H1 (cell line): ENCODE measurements around the gene PPP1R2B. TPM values are rescaled to one million over a fixed set of nuclear protein-coding genes. Genes with fewer than 3 reads are reported as not detected.

Experiments used
- CTCF ChIA-PET: fragments of 300-600 bp; sonication (Branson Sonifier 250); formaldehyde crosslinking; loops from one replicate; lab custom pipeline; 2021; ENCODE audit not compliant: partially characterized antibody; lab: Charles Lee
- POLR2A ChIA-PET: fragments of 300-600 bp; sonication (Branson Sonifier 250); formaldehyde crosslinking; loops from one replicate; lab custom pipeline; 2021; ENCODE audit warnings: inconsistent platforms; ENCODE audit not compliant: partially characterized antibody; lab: Charles Lee
- DNase-seq, 2 experiments: peaks; one replicate each; pipeline versions ENCODE4 v3.0.0 to v3.0.0-alpha.2; 2010 to 2022; ENCODE audit warnings: low spot score in 2 of 2, low read depth in 1 of 2, mixed read lengths in 1 of 2
- FAIRE-seq: peaks from 2 replicates; lab custom pipeline; 2011; peaks lifted over from hg19 to GRCh38; lab: Jason Lieb, UNC
- H2AFZ ChIP-seq: 2 replicates; pipeline ENCODE4 v1.8.1; 2012; ENCODE audit warnings: low read length, inconsistent platforms
- H2AK5ac ChIP-seq: 2 replicates; pipeline ENCODE4 v1.6.1; 2013; ENCODE audit warnings: low read depth, low read length
- H2BK120ac ChIP-seq: replicated peaks from 2 replicates; pipeline ENCODE3; 2013; ENCODE audit warnings: low read depth, low read length, inconsistent platforms
- H2BK12ac ChIP-seq: 2 replicates; pipeline ENCODE4 v1.6.1; 2013; ENCODE audit warnings: low read depth, low read length
- H2BK15ac ChIP-seq: 2 replicates; pipeline ENCODE4 v1.6.1; 2013; ENCODE audit warnings: low read length
- H2BK20ac ChIP-seq: 2 replicates; pipeline ENCODE4 v1.6.1; 2013; ENCODE audit warnings: low read length
- H2BK5ac ChIP-seq: 2 replicates; pipeline ENCODE4 v1.6.1; 2013; ENCODE audit warnings: low read depth, low read length
- H3K14ac ChIP-seq: 2 replicates; pipeline ENCODE4 v1.6.1; 2013; ENCODE audit warnings: inconsistent platforms; ENCODE audit not compliant: insufficient read length
- H3K18ac ChIP-seq: 2 replicates; pipeline ENCODE4 v1.6.1; 2013; ENCODE audit warnings: low read length; ENCODE audit errors: extremely low read depth
- H3K23ac ChIP-seq: 2 replicates; pipeline ENCODE4 v1.6.1; 2013; ENCODE audit warnings: inconsistent platforms; ENCODE audit not compliant: insufficient read length
- H3K23me2 ChIP-seq: 2 replicates; pipeline ENCODE4 v1.6.1; 2013; ENCODE audit warnings: low read depth, low read length
- H3K27ac ChIP-seq: 2 replicates; pipeline ENCODE4 v1.6.1; 2011; ENCODE audit warnings: low read depth, low read length, inconsistent platforms
- H3K27me3 ChIP-seq, 4 experiments: replicated peaks in 1 of 4; 1 replicate in 1 of 4; 2 replicates in 3 of 4; pipeline versions ENCODE4 v1.6.1 to v1.8.1; 2011 to 2013; ENCODE audit warnings: low read length in 3 of 4, mild to moderate bottlenecking in 3 of 4, inconsistent platforms in 2 of 4, mixed read lengths in 2 of 4, moderate library complexity in 1 of 4; ENCODE audit not compliant: control insufficient read depth in 3 of 4, insufficient read depth in 3 of 4; ENCODE audit errors: extremely low read depth in 1 of 4
- H3K36me3 ChIP-seq, 4 experiments: 2 replicates each; pipeline versions ENCODE4 v1.6.1 to v1.8.1; 2011 to 2013; ENCODE audit warnings: mild to moderate bottlenecking in 4 of 4, low read length in 3 of 4, moderate library complexity in 2 of 4, control low read depth in 1 of 4, inconsistent platforms in 1 of 4; ENCODE audit not compliant: insufficient read depth in 4 of 4, control insufficient read depth in 2 of 4
- H3K4ac ChIP-seq: replicated peaks from 2 replicates; pipeline ENCODE3; 2013; ENCODE audit warnings: low read length, low read depth, mixed read lengths, inconsistent platforms; ENCODE audit not compliant: insufficient read length
- H3K4me1 ChIP-seq, 4 experiments: replicated peaks in 1 of 4; 1 replicate in 1 of 4; 2 replicates in 3 of 4; pipeline versions ENCODE4 v1.6.1 to v1.8.1; 2011 to 2013; ENCODE audit warnings: low read length in 3 of 4, inconsistent platforms in 2 of 4, mixed read lengths in 1 of 4; ENCODE audit not compliant: insufficient read depth in 4 of 4, control insufficient read depth in 3 of 4
- H3K4me2 ChIP-seq, 2 experiments: 2 replicates each; pipeline versions ENCODE4 v1.6.1 to v1.8.1; 2011 to 2013; ENCODE audit warnings: low read depth in 2 of 2, low read length in 2 of 2, control low read depth in 1 of 2, inconsistent platforms in 1 of 2, mild to moderate bottlenecking in 1 of 2; ENCODE audit not compliant: insufficient read depth in 1 of 2
- H3K4me3 ChIP-seq, 4 experiments: fragments of 200-600, 300-600 bp in 1 of 4; sonication (generic), shearing (Covaris generic), sonication (Bioruptor Twin) in 1 of 4; 2 replicates each; pipeline versions ENCODE4 v1.5.1 to v1.8.1; 2011 to 2016; ENCODE audit warnings: low read length in 4 of 4, low read depth in 3 of 4, control low read depth in 2 of 4, inconsistent platforms in 2 of 4, mild to moderate bottlenecking in 2 of 4, mixed read lengths in 1 of 4, moderate library complexity in 1 of 4; ENCODE audit not compliant: insufficient read depth in 2 of 4; ENCODE audit errors: extremely low read depth in 1 of 4
- H3K56ac ChIP-seq: replicated peaks from 2 replicates; pipeline ENCODE3; 2013; ENCODE audit warnings: low read depth, mild to moderate bottlenecking, mixed read lengths, low read length, inconsistent platforms; ENCODE audit not compliant: insufficient read length
- H3K79me1 ChIP-seq: 2 replicates; pipeline ENCODE4 v1.6.1; 2013; ENCODE audit warnings: low read depth, low read length, control low read depth
- H3K79me2 ChIP-seq, 2 experiments: 2 replicates each; pipeline versions ENCODE4 v1.6.1 to v1.8.1; 2012 to 2013; ENCODE audit warnings: low read length in 2 of 2, mild to moderate bottlenecking in 2 of 2, inconsistent platforms in 1 of 2; ENCODE audit not compliant: insufficient read depth in 2 of 2, control insufficient read depth in 1 of 2
- H3K9ac ChIP-seq, 4 experiments: replicated peaks in 1 of 4; 1 replicate in 1 of 4; 2 replicates in 3 of 4; pipeline versions ENCODE4 v1.6.1 to v1.8.1; 2011 to 2013; ENCODE audit warnings: low read depth in 3 of 4, low read length in 3 of 4, control low read depth in 2 of 4, mild to moderate bottlenecking in 2 of 4, moderate library complexity in 2 of 4, inconsistent platforms in 1 of 4; ENCODE audit errors: extremely low read depth in 1 of 4
- H3K9me3 ChIP-seq, 2 experiments: 2 replicates each; pipeline versions ENCODE4 v1.6.1 to v1.8.1; 2012 to 2013; ENCODE audit warnings: mild to moderate bottlenecking in 2 of 2, moderate library complexity in 2 of 2, control low read depth in 1 of 2, inconsistent platforms in 1 of 2, low read depth in 1 of 2, low read length in 1 of 2, mixed read lengths in 1 of 2; ENCODE audit not compliant: insufficient read depth in 2 of 2
- H4K20me1 ChIP-seq, 2 experiments: replicated peaks in 1 of 2; 2 replicates each; pipeline versions ENCODE3 to v1.8.1; 2011 to 2013; ENCODE audit warnings: inconsistent platforms in 2 of 2, low read length in 2 of 2, mild to moderate bottlenecking in 1 of 2; ENCODE audit not compliant: insufficient read depth in 2 of 2, control insufficient read depth in 1 of 2
- H4K5ac ChIP-seq: 2 replicates; pipeline ENCODE4 v1.6.1; 2013; ENCODE audit warnings: low read length, low read depth, mixed read lengths, inconsistent platforms; ENCODE audit not compliant: insufficient read length
- H4K8ac ChIP-seq: 2 replicates; pipeline ENCODE4 v1.8.0; 2013; ENCODE audit warnings: mild to moderate bottlenecking, moderate library complexity, low read length, inconsistent platforms; ENCODE audit not compliant: insufficient read depth; ENCODE audit errors: extremely low read depth
- H4K91ac ChIP-seq: replicated peaks from 2 replicates; pipeline ENCODE3; 2013; ENCODE audit warnings: low read length, mixed read lengths, inconsistent platforms; ENCODE audit not compliant: insufficient read length
- RBBP5 ChIP-seq: IDR thresholded peaks from 2 replicates; pipeline ENCODE4 v1.7.1; 2012; ENCODE audit warnings: low read depth, mild to moderate bottlenecking, inconsistent platforms, low read length, moderate library complexity, borderline replicate concordance
- ZNF274 ChIP-seq: IDR thresholded peaks from 2 replicates; pipeline ENCODE4 v1.7.0; 2012; ENCODE audit warnings: low read length, borderline replicate concordance; ENCODE audit errors: extremely low read depth
- WGBS, 2 experiments: shearing (Covaris generic) in 1 of 2; methylation state at CpG; one replicate each; pipeline versions ENCODE4 v1.1.6 to v1.1.7; 2013 to 2015; ENCODE audit warnings: low lambda C conversion rate in 2 of 2, mixed read lengths in 2 of 2, inconsistent platforms in 1 of 2, low coverage in 1 of 2, missing lambda C conversion rate in 1 of 2; ENCODE audit not compliant: insufficient replicate concordance in 2 of 2, insufficient coverage in 1 of 2, insufficient read length in 1 of 2; ENCODE audit errors: extremely low coverage in 1 of 2, missing lambda C conversion rate in 1 of 2; 5-methylcytosine and 5-hydroxymethylcytosine counted together
- polyA plus RNA-seq, 7 experiments: library from polyadenylated mRNA; depleted of rRNA in 3 of 7; stranded (reverse) in 5 of 7; unstranded in 2 of 7; fragments of >200 nt in 5 of 7; fragments of 200-250 nt in 2 of 7; gene quantifications; 1 replicate in 5 of 7; 2 replicates in 1 of 7; 4 replicates in 1 of 7; pipeline versions ENCODE4 v1.2.1 to v1.2.3, GENCODE V29; 2011 to 2013; ENCODE audit warnings: missing spikeins in 2 of 7, mixed read lengths in 2 of 7
- total RNA-seq: library from RNA; stranded (reverse); fragmentation: NEBNext Ultra II Directional; extraction: Animal tissue kit (Norgen Biotek cat#: 25700); gene quantifications from 2 replicates; pipeline ENCODE4 v1.2.1, GENCODE V29; 2021
- TF ChIP-seq, protein P1 (sequence below), 3 experiments: IDR thresholded peaks; 1 replicate in 2 of 3; 2 replicates in 1 of 3; pipeline versions ENCODE4 v1.5.1 to v1.6.1; 2011; ENCODE audit warnings: low read length in 3 of 3, mild to moderate bottlenecking in 3 of 3, inconsistent platforms in 2 of 3, low read depth in 1 of 3, moderate library complexity in 1 of 3; ENCODE audit not compliant: insufficient read depth in 1 of 3; ENCODE audit errors: control extremely low read depth in 1 of 3
- TF ChIP-seq, protein P2 (sequence below): IDR thresholded peaks from 2 replicates; pipeline ENCODE4 v1.6.1; 2012; ENCODE audit warnings: low read length, inconsistent platforms
- TF ChIP-seq, protein P3 (sequence below): IDR thresholded peaks from 2 replicates; pipeline ENCODE4 v1.6.1; 2011; ENCODE audit warnings: low read length, improper control_type of control experiment

The PPP1R2B gene
- total and polyA plus RNA-seq, 2 of the 8 experiments (the other 6 are each of a cell fraction or from before 2014, with no cell fraction given) = not detected

DNA sequence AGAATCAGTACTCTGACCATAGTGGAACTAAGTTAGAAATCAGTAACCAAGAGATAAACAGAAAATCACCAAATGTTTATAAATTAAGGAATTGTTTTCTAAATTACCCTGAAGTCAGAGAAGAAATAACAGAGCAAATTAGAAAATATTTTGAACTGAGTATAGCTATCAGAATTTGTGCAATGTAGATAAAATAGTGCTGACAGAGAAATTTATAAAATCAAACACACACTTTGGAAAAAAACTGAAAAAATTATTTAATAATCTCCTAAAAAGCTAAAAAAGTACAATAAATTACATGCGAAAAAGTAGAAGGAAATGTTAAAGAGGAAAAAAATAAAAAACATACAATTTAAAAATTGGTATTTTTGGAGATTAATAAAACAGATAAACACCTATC lies 37.1 kb upstream of the PPP1R2B start:
- TF ChIP-seq ZNF274 (no peak), RBBP5 (no peak)
- TF ChIP-seq, protein P1, sequence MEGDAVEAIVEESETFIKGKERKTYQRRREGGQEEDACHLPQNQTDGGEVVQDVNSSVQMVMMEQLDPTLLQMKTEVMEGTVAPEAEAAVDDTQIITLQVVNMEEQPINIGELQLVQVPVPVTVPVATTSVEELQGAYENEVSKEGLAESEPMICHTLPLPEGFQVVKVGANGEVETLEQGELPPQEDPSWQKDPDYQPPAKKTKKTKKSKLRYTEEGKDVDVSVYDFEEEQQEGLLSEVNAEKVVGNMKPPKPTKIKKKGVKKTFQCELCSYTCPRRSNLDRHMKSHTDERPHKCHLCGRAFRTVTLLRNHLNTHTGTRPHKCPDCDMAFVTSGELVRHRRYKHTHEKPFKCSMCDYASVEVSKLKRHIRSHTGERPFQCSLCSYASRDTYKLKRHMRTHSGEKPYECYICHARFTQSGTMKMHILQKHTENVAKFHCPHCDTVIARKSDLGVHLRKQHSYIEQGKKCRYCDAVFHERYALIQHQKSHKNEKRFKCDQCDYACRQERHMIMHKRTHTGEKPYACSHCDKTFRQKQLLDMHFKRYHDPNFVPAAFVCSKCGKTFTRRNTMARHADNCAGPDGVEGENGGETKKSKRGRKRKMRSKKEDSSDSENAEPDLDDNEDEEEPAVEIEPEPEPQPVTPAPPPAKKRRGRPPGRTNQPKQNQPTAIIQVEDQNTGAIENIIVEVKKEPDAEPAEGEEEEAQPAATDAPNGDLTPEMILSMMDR (IDR thresholded peaks at IDR 0.05; ENCODE audit: control extremely low read depth in 1 of 3, insufficient read depth in 1 of 3, low read depth in 1 of 3, low read length in 3 of 3) = no peak
- TF ChIP-seq, protein P2, sequence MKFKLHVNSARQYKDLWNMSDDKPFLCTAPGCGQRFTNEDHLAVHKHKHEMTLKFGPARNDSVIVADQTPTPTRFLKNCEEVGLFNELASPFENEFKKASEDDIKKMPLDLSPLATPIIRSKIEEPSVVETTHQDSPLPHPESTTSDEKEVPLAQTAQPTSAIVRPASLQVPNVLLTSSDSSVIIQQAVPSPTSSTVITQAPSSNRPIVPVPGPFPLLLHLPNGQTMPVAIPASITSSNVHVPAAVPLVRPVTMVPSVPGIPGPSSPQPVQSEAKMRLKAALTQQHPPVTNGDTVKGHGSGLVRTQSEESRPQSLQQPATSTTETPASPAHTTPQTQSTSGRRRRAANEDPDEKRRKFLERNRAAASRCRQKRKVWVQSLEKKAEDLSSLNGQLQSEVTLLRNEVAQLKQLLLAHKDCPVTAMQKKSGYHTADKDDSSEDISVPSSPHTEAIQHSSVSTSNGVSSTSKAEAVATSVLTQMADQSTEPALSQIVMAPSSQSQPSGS = no peak
- TF ChIP-seq, protein P3, sequence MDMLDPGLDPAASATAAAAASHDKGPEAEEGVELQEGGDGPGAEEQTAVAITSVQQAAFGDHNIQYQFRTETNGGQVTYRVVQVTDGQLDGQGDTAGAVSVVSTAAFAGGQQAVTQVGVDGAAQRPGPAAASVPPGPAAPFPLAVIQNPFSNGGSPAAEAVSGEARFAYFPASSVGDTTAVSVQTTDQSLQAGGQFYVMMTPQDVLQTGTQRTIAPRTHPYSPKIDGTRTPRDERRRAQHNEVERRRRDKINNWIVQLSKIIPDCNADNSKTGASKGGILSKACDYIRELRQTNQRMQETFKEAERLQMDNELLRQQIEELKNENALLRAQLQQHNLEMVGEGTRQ = no peak
- TF ChIP-seq, all 59 proteins: peak for 0
- Histone ChIP-seq H3K23ac (no peak overlapping the region), H3K79me1 (no peaks in the 10 kb centered on the region), H2BK12ac (no peak overlapping the region), H3K4ac (no peak overlapping the region), H3K4me2 (no peak overlapping the region), H3K4me1 (no peaks in the 10 kb centered on the region), H3K9me3 (no peaks in the 10 kb centered on the region), H2BK120ac (no peak overlapping the region), H3K27me3 (no peaks in the 10 kb centered on the region), H3K9ac (no peak overlapping the region), H3K27ac (no peak overlapping the region), H4K91ac (no peak overlapping the region), H2BK5ac (no peak overlapping the region), H4K8ac (no peak overlapping the region), H3K4me3 (no peak overlapping the region), H3K14ac (no peak overlapping the region), H2BK20ac (no peak overlapping the region), H3K23me2 (no peaks in the 10 kb centered on the region), H3K18ac (no peak overlapping the region), H4K5ac (no peak overlapping the region), H2AFZ (no peak overlapping the region), H2BK15ac (no peak overlapping the region), H3K79me2 (no peaks in the 10 kb centered on the region), H2AK5ac (no peak overlapping the region), H3K56ac (no peak overlapping the region), H3K36me3 (no peaks in the 10 kb centered on the region), H4K20me1 (no peaks in the 10 kb centered on the region)
- POLR2A ChIA-PET = no interaction called here
- no peak for FAIRE-seq
- WGBS, 2 experiments = 95% methylated on average over 1 of the region's 1 CpG; no CpG with 5 or more reads in 1 of the 2 experiments
- CTCF ChIA-PET = interaction anchor here (1.2 kb wide), 1 partner anchor 12 kb away, joined by 3 read pairs; no protein-coding TSS in a partner anchor
- DNase-seq = no peak
